GM12878 (cell line): ENCODE measurements around the gene PRR3. TPM values are rescaled to one million over a fixed set of nuclear protein-coding genes. Genes with fewer than 3 reads are reported as not detected.

Experiments used
- CBX5 ChIP-seq: sonication (generic); IDR thresholded peaks from 2 replicates; pipeline ENCODE4 v1.6.1; 2016; ENCODE audit warnings: low read depth, moderate library complexity, mild to moderate bottlenecking, inconsistent platforms
- FOXK2 ChIP-seq: fragments of 450-650 bp; IDR thresholded peaks from 2 replicates; pipeline ENCODE4 v1.6.1; 2017; ENCODE audit warnings: mild to moderate bottlenecking, moderate library complexity
- GATAD2B ChIP-seq: fragments of 450-650 bp; conservative IDR thresholded peaks from 2 replicates; pipeline ENCODE4 v1.6.1; 2017; ENCODE audit warnings: low read depth, mild to moderate bottlenecking, moderate library complexity
- MTA2 ChIP-seq: fragments of 450-650 bp; IDR thresholded peaks from 2 replicates; pipeline ENCODE4 v1.6.1; 2016; ENCODE audit warnings: low read depth, mild to moderate bottlenecking, moderate library complexity
- RELA ChIP-seq: fragments of 450-650 bp; IDR thresholded peaks from 2 replicates; pipeline ENCODE4 v1.8.0; 2014; ENCODE audit warnings: borderline replicate concordance; ENCODE audit not compliant: partially characterized antibody
- STAT3 ChIP-seq: IDR thresholded peaks from 2 replicates; pipeline ENCODE4 v1.6.1; 2011; ENCODE audit warnings: low read depth, low read length, improper control_type of control experiment
- SUPT20H ChIP-seq: IDR thresholded peaks from 2 replicates; pipeline ENCODE4 v1.6.1; 2011; ENCODE audit warnings: low read depth, mild to moderate bottlenecking, low read length, moderate library complexity, borderline replicate concordance; ENCODE audit not compliant: control insufficient read depth
- TARDBP ChIP-seq: IDR thresholded peaks from 2 replicates; pipeline ENCODE4 v1.6.1; 2016; ENCODE audit warnings: borderline replicate concordance
- TBL1XR1 ChIP-seq: IDR thresholded peaks from 2 replicates; pipeline ENCODE4 v1.6.1; 2012; ENCODE audit warnings: low read depth, low read length, improper control_type of control experiment
- TCF12 ChIP-seq: IDR thresholded peaks from 2 replicates; pipeline ENCODE4 v1.6.1; 2011; ENCODE audit warnings: low read depth, mild to moderate bottlenecking, low read length
- TCF3 ChIP-seq: IDR thresholded peaks from 2 replicates; pipeline ENCODE4 v1.6.1; 2012; ENCODE audit warnings: low read depth, mild to moderate bottlenecking, low read length, borderline replicate concordance; ENCODE audit not compliant: insufficient read depth
- TCF7 ChIP-seq: IDR thresholded peaks from 2 replicates; pipeline ENCODE4 v1.6.1; 2014; ENCODE audit warnings: antibody characterized with exemption, borderline replicate concordance
- WRNIP1 ChIP-seq: IDR thresholded peaks from 2 replicates; pipeline ENCODE4 v1.6.1; 2011; ENCODE audit warnings: low read depth, low read length, improper control_type of control experiment, borderline replicate concordance
- polyA plus RNA-seq, 11 experiments: library from polyadenylated mRNA; depleted of rRNA in 4 of 11; unstranded in 6 of 11; stranded (reverse) in 5 of 11; fragments of >200 nt; fragmentation: Nextera tagmentation in 4 of 11; fragmentation: Illumina TruSeq in 1 of 11; extraction: Ambion mirVana in 4 of 11; extraction: Trizol in 1 of 11; gene quantifications; 1 replicate in 1 of 11; 2 replicates in 10 of 11; pipeline versions ENCODE4 v1.2.1 to v1.2.3, GENCODE V29; 2011 to 2016; ENCODE audit warnings: inconsistent platforms in 2 of 11, missing spikeins in 2 of 11, low read depth in 1 of 11
- total RNA-seq, 4 experiments: library from RNA; depleted of rRNA in 3 of 4; stranded (reverse); fragments of >200 nt in 3 of 4; fragmentation: Illumina TruSeq in 1 of 4; extraction: Trizol in 1 of 4; gene quantifications; 2 replicates each; pipeline versions ENCODE4 v1.2.1 to v1.2.3, GENCODE V29; 2013 to 2021
- TF ChIP-seq, protein P1 (sequence below), 3 experiments: IDR thresholded peaks in 2 of 3; conservative IDR thresholded peaks in 1 of 3; 2 replicates each; pipeline ENCODE4 v1.5.1; 2011; ENCODE audit warnings: low read depth in 3 of 3, low read length in 3 of 3, mild to moderate bottlenecking in 3 of 3, control low read depth in 2 of 3, moderate library complexity in 2 of 3, inconsistent platforms in 1 of 3, mixed read lengths in 1 of 3; ENCODE audit not compliant: control insufficient read depth in 2 of 3, insufficient read depth in 1 of 3; ENCODE audit errors: extremely low read depth in 1 of 3
- TF ChIP-seq, protein P2 (sequence below): fragments of 450-650 bp; IDR thresholded peaks from 2 replicates; pipeline ENCODE4 v1.6.1; 2017; ENCODE audit warnings: low read depth, mild to moderate bottlenecking, moderate library complexity
- TF ChIP-seq, protein P3 (sequence below): fragments of 450-650 bp; IDR thresholded peaks from 2 replicates; pipeline ENCODE4 v1.6.1; 2016; ENCODE audit warnings: mild to moderate bottlenecking
- TF ChIP-seq, protein P4 (sequence below): IDR thresholded peaks from 2 replicates; pipeline ENCODE4 v1.6.1; 2012; ENCODE audit warnings: low read depth, low read length, improper control_type of control experiment
- TF ChIP-seq, protein P5 (sequence below): IDR thresholded peaks from 2 replicates; pipeline ENCODE4 v1.6.1; 2011; ENCODE audit warnings: low read depth, mild to moderate bottlenecking, low read length, moderate library complexity, borderline replicate concordance; ENCODE audit errors: extremely low read depth
- TF ChIP-seq, protein P6 (sequence below): fragments of 450-650 bp; formaldehyde crosslinking; IDR thresholded peaks from 2 replicates; pipeline ENCODE4 v1.4.0; 2020; ENCODE audit warnings: mild to moderate bottlenecking, moderate library complexity

The PRR3 gene
- total and polyA plus RNA-seq, 10 of the 15 experiments (the other 5 are each of a cell fraction or from before 2014, with no cell fraction given) = 14.0 to 38.2 (median 20.5) TPM

DNA sequence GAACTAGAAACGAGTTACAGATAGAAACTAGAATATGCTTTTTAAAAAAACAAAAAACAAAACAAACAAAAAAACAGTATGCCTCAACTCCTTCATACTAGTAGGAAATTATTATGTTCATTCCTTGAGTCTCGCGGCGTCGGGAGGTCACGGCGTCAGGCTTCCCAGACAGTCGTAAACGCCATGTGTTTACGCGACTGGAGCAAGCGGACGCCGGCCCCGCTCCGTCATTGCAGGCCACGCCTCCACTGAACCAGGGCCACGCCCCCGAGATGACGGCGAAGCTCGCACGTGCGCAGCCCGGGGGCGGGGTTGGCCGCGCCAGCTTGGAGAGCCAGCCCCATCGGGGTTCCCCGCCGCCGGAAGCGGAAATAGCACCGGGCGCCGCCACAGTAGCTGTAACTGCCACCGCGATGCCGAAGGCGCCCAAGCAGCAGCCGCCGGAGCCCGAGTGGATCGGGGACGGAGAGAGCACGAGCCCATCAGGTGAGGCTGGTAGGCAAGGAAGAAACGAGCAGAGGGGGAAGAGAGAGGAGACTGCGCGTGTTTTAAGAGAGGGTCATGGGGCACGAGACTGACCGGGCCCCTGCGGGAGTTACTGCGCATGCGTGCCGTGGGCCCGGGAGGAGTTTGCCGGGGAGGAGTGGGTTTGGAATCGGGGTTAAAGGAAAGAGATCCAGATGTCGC, 14.1 kb downstream of the PRR3 start, which contains the start of gene ABCF1 (continued):
- TF ChIP-seq, protein P1, sequence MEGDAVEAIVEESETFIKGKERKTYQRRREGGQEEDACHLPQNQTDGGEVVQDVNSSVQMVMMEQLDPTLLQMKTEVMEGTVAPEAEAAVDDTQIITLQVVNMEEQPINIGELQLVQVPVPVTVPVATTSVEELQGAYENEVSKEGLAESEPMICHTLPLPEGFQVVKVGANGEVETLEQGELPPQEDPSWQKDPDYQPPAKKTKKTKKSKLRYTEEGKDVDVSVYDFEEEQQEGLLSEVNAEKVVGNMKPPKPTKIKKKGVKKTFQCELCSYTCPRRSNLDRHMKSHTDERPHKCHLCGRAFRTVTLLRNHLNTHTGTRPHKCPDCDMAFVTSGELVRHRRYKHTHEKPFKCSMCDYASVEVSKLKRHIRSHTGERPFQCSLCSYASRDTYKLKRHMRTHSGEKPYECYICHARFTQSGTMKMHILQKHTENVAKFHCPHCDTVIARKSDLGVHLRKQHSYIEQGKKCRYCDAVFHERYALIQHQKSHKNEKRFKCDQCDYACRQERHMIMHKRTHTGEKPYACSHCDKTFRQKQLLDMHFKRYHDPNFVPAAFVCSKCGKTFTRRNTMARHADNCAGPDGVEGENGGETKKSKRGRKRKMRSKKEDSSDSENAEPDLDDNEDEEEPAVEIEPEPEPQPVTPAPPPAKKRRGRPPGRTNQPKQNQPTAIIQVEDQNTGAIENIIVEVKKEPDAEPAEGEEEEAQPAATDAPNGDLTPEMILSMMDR (IDR thresholded peaks at IDR 0.05 in 2 of 3, conservative IDR thresholded peaks at IDR 0.05 in 1 of 3; ENCODE audit: control insufficient read depth in 2 of 3, extremely low read depth in 1 of 3, insufficient read depth in 1 of 3, low read depth in 3 of 3, low read length in 3 of 3) = no peak
- TF ChIP-seq TCF12 (peak; percentile 27; the same call in 1 of the 2 replicates), GATAD2B (peak; percentile 80), CBX5 (no peak), SUPT20H (no peak), MTA2 (no peak), STAT3 (no peak), TCF7 (no peak), RELA (peak; percentile 94), TARDBP (no peak), FOXK2 (peak; percentile 45), TBL1XR1 (no peak), TCF3 (no peak), WRNIP1 (no peak)
- TF ChIP-seq, protein P2, sequence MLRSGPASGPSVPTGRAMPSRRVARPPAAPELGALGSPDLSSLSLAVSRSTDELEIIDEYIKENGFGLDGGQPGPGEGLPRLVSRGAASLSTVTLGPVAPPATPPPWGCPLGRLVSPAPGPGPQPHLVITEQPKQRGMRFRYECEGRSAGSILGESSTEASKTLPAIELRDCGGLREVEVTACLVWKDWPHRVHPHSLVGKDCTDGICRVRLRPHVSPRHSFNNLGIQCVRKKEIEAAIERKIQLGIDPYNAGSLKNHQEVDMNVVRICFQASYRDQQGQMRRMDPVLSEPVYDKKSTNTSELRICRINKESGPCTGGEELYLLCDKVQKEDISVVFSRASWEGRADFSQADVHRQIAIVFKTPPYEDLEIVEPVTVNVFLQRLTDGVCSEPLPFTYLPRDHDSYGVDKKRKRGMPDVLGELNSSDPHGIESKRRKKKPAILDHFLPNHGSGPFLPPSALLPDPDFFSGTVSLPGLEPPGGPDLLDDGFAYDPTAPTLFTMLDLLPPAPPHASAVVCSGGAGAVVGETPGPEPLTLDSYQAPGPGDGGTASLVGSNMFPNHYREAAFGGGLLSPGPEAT = peak; percentile 86
- TF ChIP-seq, protein P3, sequence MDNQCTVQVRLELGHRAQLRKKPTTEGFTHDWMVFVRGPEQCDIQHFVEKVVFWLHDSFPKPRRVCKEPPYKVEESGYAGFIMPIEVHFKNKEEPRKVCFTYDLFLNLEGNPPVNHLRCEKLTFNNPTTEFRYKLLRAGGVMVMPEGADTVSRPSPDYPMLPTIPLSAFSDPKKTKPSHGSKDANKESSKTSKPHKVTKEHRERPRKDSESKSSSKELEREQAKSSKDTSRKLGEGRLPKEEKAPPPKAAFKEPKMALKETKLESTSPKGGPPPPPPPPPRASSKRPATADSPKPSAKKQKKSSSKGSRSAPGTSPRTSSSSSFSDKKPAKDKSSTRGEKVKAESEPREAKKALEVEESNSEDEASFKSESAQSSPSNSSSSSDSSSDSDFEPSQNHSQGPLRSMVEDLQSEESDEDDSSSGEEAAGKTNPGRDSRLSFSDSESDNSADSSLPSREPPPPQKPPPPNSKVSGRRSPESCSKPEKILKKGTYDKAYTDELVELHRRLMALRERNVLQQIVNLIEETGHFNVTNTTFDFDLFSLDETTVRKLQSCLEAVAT = peak; percentile 76
- TF ChIP-seq, protein P4, sequence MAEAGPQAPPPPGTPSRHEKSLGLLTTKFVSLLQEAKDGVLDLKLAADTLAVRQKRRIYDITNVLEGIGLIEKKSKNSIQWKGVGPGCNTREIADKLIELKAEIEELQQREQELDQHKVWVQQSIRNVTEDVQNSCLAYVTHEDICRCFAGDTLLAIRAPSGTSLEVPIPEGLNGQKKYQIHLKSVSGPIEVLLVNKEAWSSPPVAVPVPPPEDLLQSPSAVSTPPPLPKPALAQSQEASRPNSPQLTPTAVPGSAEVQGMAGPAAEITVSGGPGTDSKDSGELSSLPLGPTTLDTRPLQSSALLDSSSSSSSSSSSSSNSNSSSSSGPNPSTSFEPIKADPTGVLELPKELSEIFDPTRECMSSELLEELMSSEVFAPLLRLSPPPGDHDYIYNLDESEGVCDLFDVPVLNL = no peak
- TF ChIP-seq, protein P5, sequence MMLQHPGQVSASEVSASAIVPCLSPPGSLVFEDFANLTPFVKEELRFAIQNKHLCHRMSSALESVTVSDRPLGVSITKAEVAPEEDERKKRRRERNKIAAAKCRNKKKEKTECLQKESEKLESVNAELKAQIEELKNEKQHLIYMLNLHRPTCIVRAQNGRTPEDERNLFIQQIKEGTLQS = no peak
- TF ChIP-seq, protein P6, sequence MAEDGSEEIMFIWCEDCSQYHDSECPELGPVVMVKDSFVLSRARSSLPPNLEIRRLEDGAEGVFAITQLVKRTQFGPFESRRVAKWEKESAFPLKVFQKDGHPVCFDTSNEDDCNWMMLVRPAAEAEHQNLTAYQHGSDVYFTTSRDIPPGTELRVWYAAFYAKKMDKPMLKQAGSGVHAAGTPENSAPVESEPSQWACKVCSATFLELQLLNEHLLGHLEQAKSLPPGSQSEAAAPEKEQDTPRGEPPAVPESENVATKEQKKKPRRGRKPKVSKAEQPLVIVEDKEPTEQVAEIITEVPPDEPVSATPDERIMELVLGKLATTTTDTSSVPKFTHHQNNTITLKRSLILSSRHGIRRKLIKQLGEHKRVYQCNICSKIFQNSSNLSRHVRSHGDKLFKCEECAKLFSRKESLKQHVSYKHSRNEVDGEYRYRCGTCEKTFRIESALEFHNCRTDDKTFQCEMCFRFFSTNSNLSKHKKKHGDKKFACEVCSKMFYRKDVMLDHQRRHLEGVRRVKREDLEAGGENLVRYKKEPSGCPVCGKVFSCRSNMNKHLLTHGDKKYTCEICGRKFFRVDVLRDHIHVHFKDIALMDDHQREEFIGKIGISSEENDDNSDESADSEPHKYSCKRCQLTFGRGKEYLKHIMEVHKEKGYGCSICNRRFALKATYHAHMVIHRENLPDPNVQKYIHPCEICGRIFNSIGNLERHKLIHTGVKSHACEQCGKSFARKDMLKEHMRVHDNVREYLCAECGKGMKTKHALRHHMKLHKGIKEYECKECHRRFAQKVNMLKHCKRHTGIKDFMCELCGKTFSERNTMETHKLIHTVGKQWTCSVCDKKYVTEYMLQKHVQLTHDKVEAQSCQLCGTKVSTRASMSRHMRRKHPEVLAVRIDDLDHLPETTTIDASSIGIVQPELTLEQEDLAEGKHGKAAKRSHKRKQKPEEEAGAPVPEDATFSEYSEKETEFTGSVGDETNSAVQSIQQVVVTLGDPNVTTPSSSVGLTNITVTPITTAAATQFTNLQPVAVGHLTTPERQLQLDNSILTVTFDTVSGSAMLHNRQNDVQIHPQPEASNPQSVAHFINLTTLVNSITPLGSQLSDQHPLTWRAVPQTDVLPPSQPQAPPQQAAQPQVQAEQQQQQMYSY (CRISPR knock-in tag) = no peak
